Esophagus muscularis mucosa (tissue), 4 donors: ENCODE data around the gene STRADB. TPM values are rescaled to one million over a fixed set of nuclear protein-coding genes. Genes with fewer than 3 reads are reported as not detected.

Source experiments
- DNase-seq: peaks from one replicate; pipeline ENCODE4 v3.0.0-alpha.2; 2017; ENCODE audit errors: extremely low spot score
- H3K27ac ChIP-seq, 4 donors: fragments of 200-600 bp; sonication (generic); replicated peaks in 1 of 4; 1 replicate in 3 of 4; 2 replicates in 1 of 4; pipeline ENCODE4 v1.5.1; 2016 to 2019; ENCODE audit warnings: mild to moderate bottlenecking in 1 of 4
- H3K27me3 ChIP-seq, 4 donors: fragments of 200-600 bp; sonication (generic); one replicate each; pipeline versions ENCODE4 v1.5.1 to v1.6.0; 2016 to 2019
- H3K36me3 ChIP-seq, 4 donors: fragments of 200-600 bp; sonication (generic); one replicate each; pipeline ENCODE4 v1.5.1; 2016 to 2019
- H3K4me1 ChIP-seq, 4 donors: fragments of 200-600 bp; sonication (generic); one replicate each; pipeline ENCODE4 v1.5.1; 2016 to 2019
- H3K4me3 ChIP-seq, 4 donors: fragments of 200-600 bp; sonication (generic); 1 replicate in 2 of 4; 2 replicates in 2 of 4; pipeline ENCODE4 v1.5.1; 2016 to 2019; ENCODE audit warnings: mild to moderate bottlenecking in 4 of 4, moderate library complexity in 1 of 4
- H3K9me3 ChIP-seq, 4 donors: fragments of 200-600 bp; sonication (generic); 1 replicate in 3 of 4; 2 replicates in 1 of 4; pipeline ENCODE4 v1.5.1; 2016 to 2019
- EP300 ChIP-seq: sonication (generic); formaldehyde crosslinking; IDR thresholded peaks from one replicate; pipeline ENCODE4 v1.6.1; 2017; ENCODE audit warnings: antibody characterized with exemption
- POLR2A ChIP-seq: fragments of 450-650 bp; IDR thresholded peaks from one replicate; pipeline ENCODE4 v1.6.1; 2017; ENCODE audit warnings: antibody characterized with exemption, moderate library complexity, mild to moderate bottlenecking, low read depth
- POLR2AphosphoS5 ChIP-seq, 2 donors: sonication (generic); formaldehyde crosslinking; IDR thresholded peaks; one replicate each; pipeline ENCODE4 v1.6.1; 2017; ENCODE audit warnings: antibody characterized with exemption in 2 of 2
- WGBS: methylation state at CpG from one replicate; pipeline ENCODE4 v1.1.5; 2018; 5-methylcytosine and 5-hydroxymethylcytosine counted together
- intact Hi-C: fragments of 100-400 bp; cut with DNase I; formaldehyde crosslinking; loops from one replicate; pipeline ENCODE4 v1.15.1; 2023
- total RNA-seq, 4 donors: library from RNA; depleted of rRNA; stranded (reverse); fragments of >200 nt; gene quantifications; one replicate each; pipeline versions ENCODE4 v1.1.0 to v1.2.1, GENCODE V29; 2016
- TF ChIP-seq, protein P1 (sequence below), 3 experiments: fragments of 200-600 bp in 2 of 3; fragments of 450-650 bp in 1 of 3; sonication (generic) in 2 of 3; IDR thresholded peaks; one replicate each; pipeline ENCODE4 v1.5.1; 2017 to 2019; ENCODE audit warnings: antibody characterized with exemption in 3 of 3, mild to moderate bottlenecking in 2 of 3, moderate library complexity in 1 of 3

Gene STRADB
- total RNA-seq, 4 donors from 2014 or later = 13.6 to 15.6 (median 14.1) TPM

DNA sequence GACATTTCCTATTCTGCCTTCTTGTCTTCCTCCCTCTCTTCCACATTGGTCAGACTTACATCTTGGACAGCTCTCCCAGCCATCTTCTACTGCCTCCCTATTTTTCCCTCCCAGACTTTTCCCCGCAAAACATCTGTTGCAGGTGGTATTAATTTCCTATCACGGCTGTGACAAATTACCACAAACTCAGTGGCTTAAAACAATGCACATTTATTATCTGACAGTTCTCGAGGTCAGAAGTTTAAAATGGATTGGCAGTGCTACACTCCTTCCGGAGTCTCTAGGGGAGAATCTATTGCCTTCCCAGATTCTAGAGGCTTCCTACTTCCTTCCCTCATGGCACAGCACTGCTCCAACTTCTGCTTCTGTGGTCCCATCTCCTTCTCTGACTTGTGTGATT, 33.3 kb downstream of the STRADB start:
- intact Hi-C loops = no loop called here

GRCh38 chr2:201490291-201490690, 38.8 kb downstream of the STRADB start:
- Histone ChIP-seq H3K36me3 (no peaks in the 10 kb centered on the region), H3K27ac (no peak overlapping the region), H3K27me3 (no peaks in the 10 kb centered on the region), H3K4me1 (no peaks in the 10 kb centered on the region), H3K9me3 (no peaks in the 10 kb centered on the region), H3K4me3 (no peak overlapping the region)
- 94% methylated on average over 4 of the region's 4 CpGs for WGBS
- DNase-seq = no peak
- TF ChIP-seq, protein P1, sequence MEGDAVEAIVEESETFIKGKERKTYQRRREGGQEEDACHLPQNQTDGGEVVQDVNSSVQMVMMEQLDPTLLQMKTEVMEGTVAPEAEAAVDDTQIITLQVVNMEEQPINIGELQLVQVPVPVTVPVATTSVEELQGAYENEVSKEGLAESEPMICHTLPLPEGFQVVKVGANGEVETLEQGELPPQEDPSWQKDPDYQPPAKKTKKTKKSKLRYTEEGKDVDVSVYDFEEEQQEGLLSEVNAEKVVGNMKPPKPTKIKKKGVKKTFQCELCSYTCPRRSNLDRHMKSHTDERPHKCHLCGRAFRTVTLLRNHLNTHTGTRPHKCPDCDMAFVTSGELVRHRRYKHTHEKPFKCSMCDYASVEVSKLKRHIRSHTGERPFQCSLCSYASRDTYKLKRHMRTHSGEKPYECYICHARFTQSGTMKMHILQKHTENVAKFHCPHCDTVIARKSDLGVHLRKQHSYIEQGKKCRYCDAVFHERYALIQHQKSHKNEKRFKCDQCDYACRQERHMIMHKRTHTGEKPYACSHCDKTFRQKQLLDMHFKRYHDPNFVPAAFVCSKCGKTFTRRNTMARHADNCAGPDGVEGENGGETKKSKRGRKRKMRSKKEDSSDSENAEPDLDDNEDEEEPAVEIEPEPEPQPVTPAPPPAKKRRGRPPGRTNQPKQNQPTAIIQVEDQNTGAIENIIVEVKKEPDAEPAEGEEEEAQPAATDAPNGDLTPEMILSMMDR (IDR thresholded peaks at IDR 0.05) = no peak
- TF ChIP-seq POLR2A (no peak), EP300 (no peak), POLR2AphosphoS5 (IDR thresholded peaks at IDR 0.05) (no peak)
- intact Hi-C loops = no loop called here

More for the DNA sequence above, 33.3 kb downstream of the STRADB start:
- Histone ChIP-seq H3K27ac (no peak overlapping the region), H3K9me3 (no peaks in the 10 kb centered on the region), H3K27me3 (no peaks in the 10 kb centered on the region), H3K4me1 (no peaks in the 10 kb centered on the region), H3K4me3 (no peak overlapping the region), H3K36me3 (peaks cover 10 to 29% (median 16%) of the 10 kb centered on the region in 4 donors)
- TF ChIP-seq EP300 = no peak
- TF ChIP-seq POLR2A = no peak
- TF ChIP-seq, protein P1 (IDR thresholded peaks at IDR 0.05) = no peak
- TF ChIP-seq POLR2AphosphoS5 (IDR thresholded peaks at IDR 0.05) = no peak
- WGBS = 26% methylated on average over 4 of the region's 4 CpGs
- DNase-seq = no peak

DNA sequence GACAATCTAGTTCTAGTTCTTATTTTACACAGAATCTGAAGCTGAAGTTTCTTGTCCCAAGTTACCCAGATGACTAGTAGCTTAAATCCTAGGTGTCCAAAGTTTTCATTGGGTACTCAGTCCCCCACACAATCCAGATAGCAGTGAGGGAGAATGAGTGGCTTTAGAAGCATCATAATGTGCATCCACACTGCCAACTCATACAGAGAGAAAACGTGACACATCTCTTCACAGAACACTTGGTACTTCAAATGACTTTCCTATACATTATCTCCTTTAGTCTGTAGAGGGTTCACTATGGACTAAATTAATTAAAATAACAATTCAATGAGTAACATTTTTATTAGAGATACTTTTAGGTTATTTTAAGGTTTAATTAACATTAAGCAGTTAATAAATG, 45.2 kb downstream of the STRADB start:
- no peaks in the 10 kb centered on the region for H3K4me1 ChIP-seq
- 81% methylated on average over 1 of the region's 1 CpG for WGBS
- TF ChIP-seq POLR2AphosphoS5 (IDR thresholded peaks at IDR 0.05) (no peak), POLR2A (no peak), EP300 (no peak)
- TF ChIP-seq, protein P1 (IDR thresholded peaks at IDR 0.05) = no peak

DNA sequence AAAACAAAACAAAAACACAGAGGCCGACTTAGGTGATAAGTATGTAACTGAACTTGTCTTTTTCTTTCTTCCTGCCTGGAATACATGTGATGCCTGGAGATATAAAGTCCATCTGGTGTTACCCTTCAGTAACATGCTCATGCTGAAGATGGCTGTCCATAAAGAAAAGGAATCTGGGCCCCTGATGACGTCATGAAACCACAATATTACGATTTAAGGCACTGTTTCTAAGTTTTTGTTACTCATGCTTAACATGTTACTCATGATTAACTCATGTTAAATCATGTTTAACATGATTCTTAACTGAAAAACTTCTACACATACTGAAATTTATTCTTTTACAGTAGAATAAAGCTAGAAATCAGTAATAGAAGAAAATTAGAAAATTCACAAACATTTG, 49.0 kb downstream of the STRADB start:
- Histone ChIP-seq H3K9me3 (peaks cover 0 to 25% (median 19%) of the 10 kb centered on the region in 4 donors), H3K27ac (no peak overlapping the region), H3K27me3 (no peaks in the 10 kb centered on the region), H3K4me1 (no peaks in the 10 kb centered on the region), H3K36me3 (no peaks in the 10 kb centered on the region), H3K4me3 (no peak overlapping the region)
- intact Hi-C loops = no loop called here
- 80% methylated on average over 3 of the region's 3 CpGs for WGBS
- DNase-seq = no peak
- TF ChIP-seq, protein P1 (IDR thresholded peaks at IDR 0.05) = no peak
- TF ChIP-seq POLR2AphosphoS5 (IDR thresholded peaks at IDR 0.05) = no peak
- no peak for TF ChIP-seq EP300

More for the DNA sequence above, 45.2 kb downstream of the STRADB start:
- H3K9me3 ChIP-seq = peaks cover 0 to 3% (median under 1%) of the 10 kb centered on the region in 4 donors
- H3K4me3 ChIP-seq = no peak overlapping the region
- no peak overlapping the region for H3K27ac ChIP-seq
- no peaks in the 10 kb centered on the region for H3K36me3 ChIP-seq
- H3K27me3 ChIP-seq = no peaks in the 10 kb centered on the region
- intact Hi-C loops = no loop called here
- DNase-seq = no peak

- intact Hi-C loops = no loop called here
- DNase-seq = no peak
- H3K36me3 ChIP-seq = no peaks in the 10 kb centered on the region
- H3K4me3 ChIP-seq = no peak overlapping the region
- no peak for TF ChIP-seq POLR2AphosphoS5 (IDR thresholded peaks at IDR 0.05)
- no peak for TF ChIP-seq EP300
- TF ChIP-seq, protein P1 (IDR thresholded peaks at IDR 0.05) = no peak
- TF ChIP-seq POLR2A = no peak
- H3K4me1 ChIP-seq = no peaks in the 10 kb centered on the region
- no peaks in the 10 kb centered on the region for H3K27me3 ChIP-seq
- H3K27ac ChIP-seq = no peak overlapping the region
- WGBS = 94% methylated on average over 2 of the region's 2 CpGs
- peaks cover 0 to 25% (median 19%) of the 10 kb centered on the region in 4 donors for H3K9me3 ChIP-seq
Observed at GRCh38 chr2:201502713-201503112, 51.2 kb downstream of the STRADB start.
